Measurements from ENCODE around the gene AUH. TPM values are rescaled to one million over a fixed set of nuclear protein-coding genes. Genes with fewer than 3 reads are reported as not detected.

AUH gene
- total RNA-seq, 2 donors from 2014 or later = 27.4 to 36.1 TPM

GRCh38 chr9:91332546-91333231 lies 29.0 kb downstream of the AUH start:
- H3K9me3 ChIP-seq = no peaks in the 10 kb centered on the region
- no peak for DNase-seq (ENCODE audit: low spot score)
- H3K4me1 ChIP-seq (ENCODE audit: control insufficient read depth in 1 of 2, low read depth in 2 of 2) = peaks cover 7 to 17% of the 10 kb centered on the region in 2 donors
- H3K27ac ChIP-seq = no peak overlapping the region
- no peak for TF ChIP-seq CTCF (IDR thresholded peaks at IDR 0.05)
- no peak overlapping the region for H3K4me3 ChIP-seq
- no peak for ATAC-seq (ENCODE audit: insufficient number of reproducible peaks, low FRiP score, low read depth)
- no peaks in the 10 kb centered on the region for H3K36me3 ChIP-seq
- no peaks in the 10 kb centered on the region for H3K27me3 ChIP-seq (replicated peaks; ENCODE audit: insufficient read depth)

GRCh38 chr9:91331849-91332248 lies 29.9 kb downstream of the AUH start:
- ATAC-seq (ENCODE audit: insufficient number of reproducible peaks, low FRiP score, low read depth) = no peak
- Histone ChIP-seq H3K27me3 (replicated peaks; ENCODE audit: insufficient read depth) (no peaks in the 10 kb centered on the region), H3K4me1 (ENCODE audit: control insufficient read depth in 1 of 2, low read depth in 2 of 2) (peaks cover 7 to 19% of the 10 kb centered on the region in 2 donors), H3K36me3 (no peaks in the 10 kb centered on the region), H3K4me3 (no peak overlapping the region), H3K9me3 (no peaks in the 10 kb centered on the region), H3K27ac (no peak overlapping the region)
- TF ChIP-seq CTCF (IDR thresholded peaks at IDR 0.05) = no peak
- no peak for DNase-seq (ENCODE audit: low spot score)

GRCh38 chr9:91328186-91328585 lies 33.5 kb downstream of the AUH start:
- H3K27me3 ChIP-seq (replicated peaks; ENCODE audit: insufficient read depth) = no peaks in the 10 kb centered on the region
- peak overlapping the region in 1 of 2 donors; percentile 53 for H3K27ac ChIP-seq
- ATAC-seq (ENCODE audit: insufficient number of reproducible peaks, low FRiP score, low read depth) (peak; percentile 36), DNase-seq (ENCODE audit: low spot score) (no peak)
- H3K36me3 ChIP-seq = no peaks in the 10 kb centered on the region
- H3K4me3 ChIP-seq = no peak overlapping the region
- H3K9me3 ChIP-seq = no peaks in the 10 kb centered on the region
- no peak for TF ChIP-seq CTCF (IDR thresholded peaks at IDR 0.05)
- H3K4me1 ChIP-seq (ENCODE audit: control insufficient read depth in 1 of 2, low read depth in 2 of 2) = peaks cover 7 to 19% of the 10 kb centered on the region in 2 donors

- no peak for ATAC-seq (ENCODE audit: insufficient number of reproducible peaks, low FRiP score, low read depth)
- DNase-seq (ENCODE audit: low spot score) = no peak
- Histone ChIP-seq H3K4me1 (ENCODE audit: control insufficient read depth in 1 of 2, low read depth in 2 of 2) (no peaks in the 10 kb centered on the region), H3K27ac (no peak overlapping the region), H3K27me3 (replicated peaks; ENCODE audit: insufficient read depth) (no peaks in the 10 kb centered on the region), H3K4me3 (no peak overlapping the region), H3K36me3 (no peaks in the 10 kb centered on the region), H3K9me3 (no peaks in the 10 kb centered on the region)
- TF ChIP-seq CTCF (IDR thresholded peaks at IDR 0.05) = no peak
Observed at GRCh38 chr9:91321691-91322090, 40.0 kb downstream of the AUH start.

- H3K9me3 ChIP-seq = no peaks in the 10 kb centered on the region
- H3K27ac ChIP-seq = no peak overlapping the region
- no peaks in the 10 kb centered on the region for H3K36me3 ChIP-seq
- TF ChIP-seq CTCF (IDR thresholded peaks at IDR 0.05) = no peak
- ATAC-seq (ENCODE audit: insufficient number of reproducible peaks, low FRiP score, low read depth) (no peak), DNase-seq (ENCODE audit: low spot score) (no peak)
- H3K4me1 ChIP-seq (ENCODE audit: control insufficient read depth in 1 of 2, low read depth in 2 of 2) = no peaks in the 10 kb centered on the region
- no peak overlapping the region for H3K4me3 ChIP-seq
- H3K27me3 ChIP-seq (replicated peaks; ENCODE audit: insufficient read depth) = no peaks in the 10 kb centered on the region
Observed at GRCh38 chr9:91320299-91320698, 41.4 kb downstream of the AUH start.

All from thoracic aorta (tissue), 2 donors.